Erythroblast (primary cell): ENCODE data around the gene RS1.

Source experiments
- GATA1 ChIP-seq: IDR thresholded peaks from 2 replicates; pipeline ENCODE4 v1.6.1; 2011; ENCODE audit warnings: low read depth, mild to moderate bottlenecking, control low read depth, low read length, moderate library complexity
- POLR2A ChIP-seq: IDR thresholded peaks from 2 replicates; pipeline ENCODE4 v1.6.1; 2011; ENCODE audit warnings: mild to moderate bottlenecking, low read length

GRCh38 chrX:18638398-18638797 lies 33.5 kb downstream of the RS1 start:
- no peak for TF ChIP-seq POLR2A
- no peak for TF ChIP-seq GATA1
